GM20000 (cell line): ENCODE data around the gene PI4KA.
A peak's percentile ranks its signal among the peaks of the same experiment; 100 is the strongest.
"Not testable (repeated sequence)": the region's sequence is repeated elsewhere in the genome, so short reads cannot be mapped to it uniquely, and the experiment has no call there.

Experiments used
- DNase-seq: peaks from one replicate; pipeline ENCODE4 v3.0.0; 2012; ENCODE audit warnings: low spot score
- CTCF ChIP-seq: IDR thresholded peaks from 2 replicates; pipeline ENCODE4 v1.5.1; 2012; ENCODE audit warnings: mild to moderate bottlenecking, control low read depth; ENCODE audit errors: extremely low read depth, missing control alignments

Gene PI4KA

GRCh38 chr22:20899827-20900423 is 41.3 kb upstream of the PI4KA start:
- DNase-seq, result no peak
- TF ChIP-seq CTCF, result no peak

GRCh38 chr22:20897737-20898136 is 39.1 kb upstream of the PI4KA start:
- DNase-seq, result not testable (repeated sequence)

GRCh38 chr22:20890975-20891374 is 32.4 kb upstream of the PI4KA start:
- no peak for TF ChIP-seq CTCF
- DNase-seq, result no peak

- DNase-seq, result no peak
- no peak for TF ChIP-seq CTCF
These were observed 31.4 kb upstream of the PI4KA start for GRCh38 chr22:20889904-20890540.

GRCh38 chr22:20889025-20889704 is 30.6 kb upstream of the PI4KA start:
- DNase-seq, result no peak
- no peak for TF ChIP-seq CTCF

GRCh38 chr22:20887375-20887774 is 28.8 kb upstream of the PI4KA start:
- TF ChIP-seq CTCF, result no peak
- DNase-seq, result no peak

GRCh38 chr22:20885557-20886323 is 27.1 kb upstream of the PI4KA start:
- peak; percentile 92 for TF ChIP-seq CTCF
- DNase-seq, result peak; percentile 69
